ENCODE measurements around the gene PIGL.
"Not testable (repeated sequence)": the region's sequence is repeated elsewhere in the genome, so short reads cannot be mapped to it uniquely, and the experiment has no call there.

The PIGL gene

GRCh38 chr17:16191604-16192003 is 25.4 kb upstream of the PIGL start:
- no peak overlapping the region for H3K4me3 ChIP-seq (ENCODE audit: low read depth, low read length)
- no peak for TF ChIP-seq CTCF (IDR thresholded peaks at IDR 0.05; ENCODE audit: borderline replicate concordance, insufficient read depth, low read depth, low read length)

- not testable (repeated sequence) for H3K4me3 ChIP-seq (ENCODE audit: low read depth, low read length)
Observed at GRCh38 chr17:16194307-16194835, 22.6 kb upstream of the PIGL start.

- no peak for TF ChIP-seq CTCF (IDR thresholded peaks at IDR 0.05; ENCODE audit: borderline replicate concordance, insufficient read depth, low read depth, low read length)
- H3K4me3 ChIP-seq (ENCODE audit: low read depth, low read length): no peak overlapping the region
Observed at GRCh38 chr17:16197276-16197675, 19.7 kb upstream of the PIGL start.

DNA sequence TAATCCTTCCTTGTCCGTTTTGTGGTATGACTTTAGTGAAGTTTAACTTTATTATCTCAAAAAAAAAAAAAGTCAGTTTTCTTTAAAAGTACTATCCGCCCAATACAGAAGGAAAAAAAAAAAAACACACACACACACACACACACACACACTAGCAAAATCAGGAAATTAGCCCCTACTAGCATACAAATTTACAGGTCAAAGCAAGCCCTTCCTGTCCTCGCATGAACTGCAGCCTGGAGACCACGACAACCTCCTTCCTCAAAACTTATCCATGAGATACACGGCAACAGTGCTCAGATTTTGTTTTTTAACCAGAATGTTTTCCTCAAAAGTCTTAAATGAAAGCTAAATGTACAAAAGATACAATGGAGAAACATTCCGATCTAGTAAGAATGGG is 17.9 kb upstream of the PIGL start:
- no peak overlapping the region for H3K4me3 ChIP-seq (ENCODE audit: low read depth, low read length)
- no peak for TF ChIP-seq CTCF (IDR thresholded peaks at IDR 0.05; ENCODE audit: borderline replicate concordance, insufficient read depth, low read depth, low read length)

DNA sequence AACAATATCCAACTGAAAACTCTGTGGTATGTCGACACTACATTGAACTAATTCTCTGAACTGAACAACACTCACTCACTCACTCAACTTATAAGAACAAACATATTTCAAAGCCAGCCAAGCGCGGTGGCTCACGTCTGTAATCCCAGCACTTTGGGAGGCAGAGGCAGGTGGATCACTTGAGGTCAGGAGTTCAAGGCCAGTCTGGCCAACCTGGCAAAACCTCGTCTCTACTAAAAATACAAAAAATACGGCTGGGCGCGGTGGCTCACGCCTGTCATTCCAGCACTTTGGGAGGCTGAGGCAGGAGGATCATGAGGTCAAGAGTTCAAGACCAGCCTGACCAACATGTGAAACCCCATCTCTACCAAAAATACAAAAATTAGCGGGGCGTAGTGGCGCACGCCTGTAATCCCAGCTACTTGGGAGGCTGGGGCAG is 15.3 kb upstream of the PIGL start:
- H3K4me3 ChIP-seq (ENCODE audit: low read depth, low read length): not testable (repeated sequence)

GRCh38 chr17:16202554-16203500 is 14.2 kb upstream of the PIGL start:
- H3K4me3 ChIP-seq (ENCODE audit: low read depth, low read length): not testable (repeated sequence)

GRCh38 chr17:16204763-16205162 is 12.2 kb upstream of the PIGL start:
- not testable (repeated sequence) for H3K4me3 ChIP-seq (ENCODE audit: low read depth, low read length)

- TF ChIP-seq CTCF (IDR thresholded peaks at IDR 0.05; ENCODE audit: borderline replicate concordance, insufficient read depth, low read depth, low read length): no peak
- H3K4me3 ChIP-seq (ENCODE audit: low read depth, low read length): no peak overlapping the region
Observed at GRCh38 chr17:16211590-16211989, 5.4 kb upstream of the PIGL start.

DNA sequence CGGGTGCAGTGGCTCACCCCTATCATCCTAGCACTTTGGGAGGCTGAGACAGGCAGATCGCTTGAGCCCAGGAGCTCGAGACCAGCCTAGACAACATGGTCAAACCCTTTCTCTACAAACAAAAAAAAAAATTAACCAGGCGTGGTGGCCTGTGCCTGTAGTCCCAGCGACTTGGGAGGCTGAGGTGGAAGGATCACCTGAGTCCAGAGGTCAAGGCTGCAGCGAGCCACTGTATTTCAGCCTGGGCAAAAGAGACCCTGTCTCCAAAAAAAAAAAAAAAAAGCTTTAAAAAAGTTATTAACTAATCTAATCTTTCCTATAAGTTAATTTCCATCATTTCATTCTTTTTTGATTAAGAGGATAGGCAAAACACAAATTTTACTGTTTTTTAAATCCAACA is 4.2 kb upstream of the PIGL start:
- no peak for TF ChIP-seq CTCF (IDR thresholded peaks at IDR 0.05; ENCODE audit: borderline replicate concordance, insufficient read depth, low read depth, low read length)
- no peak overlapping the region for H3K4me3 ChIP-seq (ENCODE audit: low read depth, low read length)

All from GM12875 (cell line).